SH-SY5Y (cell line): ENCODE results near the gene CABP7.

ENCODE experiments used
- GATA2 ChIP-seq: IDR thresholded peaks from 2 replicates; pipeline ENCODE4 v1.6.1; 2011; ENCODE audit warnings: mild to moderate bottlenecking, low read depth, low read length
- GATA3 ChIP-seq: IDR thresholded peaks from 2 replicates; pipeline ENCODE4 v1.6.1; 2011; ENCODE audit warnings: low read depth, mild to moderate bottlenecking, low read length, moderate library complexity

DNA sequence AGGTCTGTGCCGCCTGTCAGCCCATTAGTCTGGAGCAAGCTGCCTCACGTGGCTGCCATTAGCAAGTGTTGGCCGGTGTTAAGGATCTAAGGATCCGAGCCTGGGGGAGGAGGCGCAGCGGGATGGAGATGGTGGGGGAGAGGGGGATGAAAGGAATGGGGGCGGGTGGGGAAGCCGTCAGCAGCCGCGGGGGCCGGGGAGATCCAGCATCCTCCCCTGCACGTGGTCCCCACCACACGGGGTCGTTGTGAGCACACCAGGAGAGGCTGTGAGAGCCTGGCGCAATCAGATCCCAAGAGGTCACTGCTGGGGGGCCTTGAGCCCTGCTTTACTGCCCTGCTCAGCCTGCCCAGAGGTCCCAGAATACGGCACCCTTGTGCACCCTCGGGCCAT, 7.3 kb downstream of the CABP7 start:
- no peak for TF ChIP-seq GATA2
- TF ChIP-seq GATA3: no peak
